ENCODE results near the gene SRRM2.

The SRRM2 gene

DNA sequence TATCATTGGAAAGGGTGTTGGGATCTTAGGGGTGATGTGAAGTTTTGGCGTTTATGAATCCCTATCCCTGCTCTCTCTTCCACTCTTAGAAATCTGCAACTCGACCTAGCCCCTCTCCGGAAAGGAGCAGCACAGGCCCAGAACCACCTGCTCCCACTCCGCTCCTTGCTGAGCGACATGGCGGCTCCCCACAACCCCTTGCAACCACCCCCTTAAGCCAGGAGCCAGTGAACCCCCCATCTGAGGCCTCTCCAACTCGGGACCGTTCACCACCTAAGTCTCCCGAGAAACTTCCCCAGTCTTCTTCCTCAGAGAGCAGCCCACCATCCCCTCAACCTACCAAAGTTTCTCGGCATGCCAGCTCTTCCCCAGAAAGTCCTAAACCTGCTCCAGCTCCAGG, 9.0 kb downstream of the SRRM2 start:
- DNase-seq (ENCODE audit: extremely low read depth, low read depth), result no peak
- TF ChIP-seq, protein P1, sequence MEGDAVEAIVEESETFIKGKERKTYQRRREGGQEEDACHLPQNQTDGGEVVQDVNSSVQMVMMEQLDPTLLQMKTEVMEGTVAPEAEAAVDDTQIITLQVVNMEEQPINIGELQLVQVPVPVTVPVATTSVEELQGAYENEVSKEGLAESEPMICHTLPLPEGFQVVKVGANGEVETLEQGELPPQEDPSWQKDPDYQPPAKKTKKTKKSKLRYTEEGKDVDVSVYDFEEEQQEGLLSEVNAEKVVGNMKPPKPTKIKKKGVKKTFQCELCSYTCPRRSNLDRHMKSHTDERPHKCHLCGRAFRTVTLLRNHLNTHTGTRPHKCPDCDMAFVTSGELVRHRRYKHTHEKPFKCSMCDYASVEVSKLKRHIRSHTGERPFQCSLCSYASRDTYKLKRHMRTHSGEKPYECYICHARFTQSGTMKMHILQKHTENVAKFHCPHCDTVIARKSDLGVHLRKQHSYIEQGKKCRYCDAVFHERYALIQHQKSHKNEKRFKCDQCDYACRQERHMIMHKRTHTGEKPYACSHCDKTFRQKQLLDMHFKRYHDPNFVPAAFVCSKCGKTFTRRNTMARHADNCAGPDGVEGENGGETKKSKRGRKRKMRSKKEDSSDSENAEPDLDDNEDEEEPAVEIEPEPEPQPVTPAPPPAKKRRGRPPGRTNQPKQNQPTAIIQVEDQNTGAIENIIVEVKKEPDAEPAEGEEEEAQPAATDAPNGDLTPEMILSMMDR (IDR thresholded peaks at IDR 0.05; ENCODE audit: low read depth, low read length, missing control alignments), result no peak
- H3K4me3 ChIP-seq (replicated peaks; ENCODE audit: low read depth, low read length), result no peak overlapping the region

- no peak for DNase-seq (ENCODE audit: extremely low read depth, low read depth)
- TF ChIP-seq, protein P1 (IDR thresholded peaks at IDR 0.05; ENCODE audit: low read depth, low read length, missing control alignments), result no peak
These were observed 9.6 kb downstream of the SRRM2 start for GRCh38 chr16:2761886-2762583.

GRCh38 chr16:2762711-2763110, 10.3 kb downstream of the SRRM2 start:
- DNase-seq (ENCODE audit: extremely low read depth, low read depth), result no peak

More at GRCh38 chr16:2761886-2762583, 9.6 kb downstream of the SRRM2 start:
- no peak overlapping the region for H3K4me3 ChIP-seq (replicated peaks; ENCODE audit: low read depth, low read length)

DNA sequence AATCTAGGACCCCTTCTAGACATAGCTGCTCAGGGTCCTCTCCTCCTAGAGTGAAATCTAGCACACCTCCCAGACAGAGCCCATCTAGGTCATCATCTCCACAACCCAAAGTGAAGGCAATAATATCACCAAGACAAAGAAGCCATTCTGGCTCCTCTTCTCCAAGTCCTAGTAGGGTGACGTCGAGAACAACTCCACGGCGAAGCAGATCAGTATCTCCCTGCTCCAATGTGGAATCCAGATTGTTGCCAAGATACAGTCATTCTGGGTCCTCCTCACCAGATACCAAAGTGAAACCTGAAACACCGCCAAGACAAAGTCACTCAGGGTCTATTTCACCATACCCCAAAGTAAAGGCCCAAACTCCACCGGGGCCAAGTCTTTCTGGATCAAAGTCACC, 10.7 kb downstream of the SRRM2 start:
- DNase-seq (ENCODE audit: extremely low read depth, low read depth), result no peak
- TF ChIP-seq, protein P1 (IDR thresholded peaks at IDR 0.05; ENCODE audit: low read depth, low read length, missing control alignments), result no peak
- H3K4me3 ChIP-seq (replicated peaks; ENCODE audit: low read depth, low read length), result no peak overlapping the region

More at GRCh38 chr16:2762711-2763110, 10.3 kb downstream of the SRRM2 start:
- TF ChIP-seq, protein P1 (IDR thresholded peaks at IDR 0.05; ENCODE audit: low read depth, low read length, missing control alignments), result no peak
- no peak overlapping the region for H3K4me3 ChIP-seq (replicated peaks; ENCODE audit: low read depth, low read length)

DNA sequence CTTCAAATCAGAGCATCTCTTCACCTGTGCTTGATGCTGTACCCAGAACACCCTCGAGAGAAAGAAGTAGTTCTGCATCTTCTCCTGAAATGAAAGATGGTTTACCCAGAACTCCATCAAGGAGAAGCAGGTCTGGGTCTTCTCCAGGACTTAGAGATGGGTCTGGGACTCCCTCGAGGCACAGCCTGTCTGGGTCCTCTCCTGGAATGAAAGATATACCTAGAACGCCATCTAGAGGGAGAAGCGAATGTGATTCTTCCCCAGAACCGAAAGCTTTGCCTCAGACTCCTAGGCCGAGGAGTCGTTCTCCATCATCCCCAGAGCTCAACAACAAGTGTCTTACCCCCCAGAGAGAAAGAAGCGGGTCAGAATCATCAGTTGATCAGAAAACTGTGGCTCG, 12.3 kb downstream of the SRRM2 start:
- no peak overlapping the region for H3K4me3 ChIP-seq (replicated peaks; ENCODE audit: low read depth, low read length)
- TF ChIP-seq, protein P1 (IDR thresholded peaks at IDR 0.05; ENCODE audit: low read depth, low read length, missing control alignments), result no peak
- DNase-seq (ENCODE audit: extremely low read depth, low read depth), result no peak

GRCh38 chr16:2765462-2766404, 13.3 kb downstream of the SRRM2 start:
- no peak for DNase-seq (ENCODE audit: extremely low read depth, low read depth)
- TF ChIP-seq, protein P1 (IDR thresholded peaks at IDR 0.05; ENCODE audit: low read depth, low read length, missing control alignments), result no peak
- H3K4me3 ChIP-seq (replicated peaks; ENCODE audit: low read depth, low read length), result no peak overlapping the region

Measured in HFF-Myc (cell line).